NCI-H1436 (cell line): ENCODE results near the gene EXPH5.

Experiments used
- DNase-seq: peaks from one replicate; lab custom pipeline; 2025; lab: John Stamatoyannopoulos, UW

Gene EXPH5

GRCh38 chr11:108468478-108468864 is 125.1 kb downstream of the EXPH5 start:
- DNase-seq: no peak

- DNase-seq: peak; percentile 97
These were observed 126.3 kb downstream of the EXPH5 start, which contains the start of gene C11orf65 for GRCh38 chr11:108467091-108467823. C11orf65 (minus strand) TSS chr11:108467529; CDS start chr11:108461559, 5,970 bp downstream.

- no peak for DNase-seq
These were observed 127.2 kb downstream of the EXPH5 start for GRCh38 chr11:108466405-108466804.
